H1 (cell line): Measurements from ENCODE around the gene COQ8A. TPM values are rescaled to one million over a fixed set of nuclear protein-coding genes. Genes with fewer than 3 reads are reported as not detected.

Experiments used
- CTCF ChIA-PET: fragments of 300-600 bp; sonication (Branson Sonifier 250); formaldehyde crosslinking; loops from one replicate; lab custom pipeline; 2021; ENCODE audit not compliant: partially characterized antibody; lab: Charles Lee
- POLR2A ChIA-PET: fragments of 300-600 bp; sonication (Branson Sonifier 250); formaldehyde crosslinking; loops from one replicate; lab custom pipeline; 2021; ENCODE audit warnings: inconsistent platforms; ENCODE audit not compliant: partially characterized antibody; lab: Charles Lee
- DNase-seq, 2 experiments: peaks; one replicate each; pipeline versions ENCODE4 v3.0.0 to v3.0.0-alpha.2; 2010 to 2022; ENCODE audit warnings: low spot score in 2 of 2, low read depth in 1 of 2, mixed read lengths in 1 of 2
- FAIRE-seq: peaks from 2 replicates; lab custom pipeline; 2011; peaks lifted over from hg19 to GRCh38; lab: Jason Lieb, UNC
- H2AFZ ChIP-seq: 2 replicates; pipeline ENCODE4 v1.8.1; 2012; ENCODE audit warnings: low read length, inconsistent platforms
- H2AK5ac ChIP-seq: 2 replicates; pipeline ENCODE4 v1.6.1; 2013; ENCODE audit warnings: low read depth, low read length
- H2BK120ac ChIP-seq: replicated peaks from 2 replicates; pipeline ENCODE3; 2013; ENCODE audit warnings: low read depth, low read length, inconsistent platforms
- H2BK12ac ChIP-seq: 2 replicates; pipeline ENCODE4 v1.6.1; 2013; ENCODE audit warnings: low read depth, low read length
- H2BK15ac ChIP-seq: 2 replicates; pipeline ENCODE4 v1.6.1; 2013; ENCODE audit warnings: low read length
- H2BK20ac ChIP-seq: 2 replicates; pipeline ENCODE4 v1.6.1; 2013; ENCODE audit warnings: low read length
- H2BK5ac ChIP-seq: 2 replicates; pipeline ENCODE4 v1.6.1; 2013; ENCODE audit warnings: low read depth, low read length
- H3K14ac ChIP-seq: 2 replicates; pipeline ENCODE4 v1.6.1; 2013; ENCODE audit warnings: inconsistent platforms; ENCODE audit not compliant: insufficient read length
- H3K18ac ChIP-seq: 2 replicates; pipeline ENCODE4 v1.6.1; 2013; ENCODE audit warnings: low read length; ENCODE audit errors: extremely low read depth
- H3K23ac ChIP-seq: 2 replicates; pipeline ENCODE4 v1.6.1; 2013; ENCODE audit warnings: inconsistent platforms; ENCODE audit not compliant: insufficient read length
- H3K23me2 ChIP-seq: 2 replicates; pipeline ENCODE4 v1.6.1; 2013; ENCODE audit warnings: low read depth, low read length
- H3K27ac ChIP-seq: 2 replicates; pipeline ENCODE4 v1.6.1; 2011; ENCODE audit warnings: low read depth, low read length, inconsistent platforms
- H3K27me3 ChIP-seq, 4 experiments: replicated peaks in 1 of 4; 1 replicate in 1 of 4; 2 replicates in 3 of 4; pipeline versions ENCODE4 v1.6.1 to v1.8.1; 2011 to 2013; ENCODE audit warnings: low read length in 3 of 4, mild to moderate bottlenecking in 3 of 4, inconsistent platforms in 2 of 4, mixed read lengths in 2 of 4, moderate library complexity in 1 of 4; ENCODE audit not compliant: control insufficient read depth in 3 of 4, insufficient read depth in 3 of 4; ENCODE audit errors: extremely low read depth in 1 of 4
- H3K36me3 ChIP-seq, 4 experiments: 2 replicates each; pipeline versions ENCODE4 v1.6.1 to v1.8.1; 2011 to 2013; ENCODE audit warnings: mild to moderate bottlenecking in 4 of 4, low read length in 3 of 4, moderate library complexity in 2 of 4, control low read depth in 1 of 4, inconsistent platforms in 1 of 4; ENCODE audit not compliant: insufficient read depth in 4 of 4, control insufficient read depth in 2 of 4
- H3K4ac ChIP-seq: replicated peaks from 2 replicates; pipeline ENCODE3; 2013; ENCODE audit warnings: low read length, low read depth, mixed read lengths, inconsistent platforms; ENCODE audit not compliant: insufficient read length
- H3K4me1 ChIP-seq, 4 experiments: replicated peaks in 1 of 4; 1 replicate in 1 of 4; 2 replicates in 3 of 4; pipeline versions ENCODE4 v1.6.1 to v1.8.1; 2011 to 2013; ENCODE audit warnings: low read length in 3 of 4, inconsistent platforms in 2 of 4, mixed read lengths in 1 of 4; ENCODE audit not compliant: insufficient read depth in 4 of 4, control insufficient read depth in 3 of 4
- H3K4me2 ChIP-seq, 2 experiments: 2 replicates each; pipeline versions ENCODE4 v1.6.1 to v1.8.1; 2011 to 2013; ENCODE audit warnings: low read depth in 2 of 2, low read length in 2 of 2, control low read depth in 1 of 2, inconsistent platforms in 1 of 2, mild to moderate bottlenecking in 1 of 2; ENCODE audit not compliant: insufficient read depth in 1 of 2
- H3K4me3 ChIP-seq, 4 experiments: fragments of 200-600, 300-600 bp in 1 of 4; sonication (generic), shearing (Covaris generic), sonication (Bioruptor Twin) in 1 of 4; 2 replicates each; pipeline versions ENCODE4 v1.5.1 to v1.8.1; 2011 to 2016; ENCODE audit warnings: low read length in 4 of 4, low read depth in 3 of 4, control low read depth in 2 of 4, inconsistent platforms in 2 of 4, mild to moderate bottlenecking in 2 of 4, mixed read lengths in 1 of 4, moderate library complexity in 1 of 4; ENCODE audit not compliant: insufficient read depth in 2 of 4; ENCODE audit errors: extremely low read depth in 1 of 4
- H3K56ac ChIP-seq: replicated peaks from 2 replicates; pipeline ENCODE3; 2013; ENCODE audit warnings: low read depth, mild to moderate bottlenecking, mixed read lengths, low read length, inconsistent platforms; ENCODE audit not compliant: insufficient read length
- H3K79me1 ChIP-seq: 2 replicates; pipeline ENCODE4 v1.6.1; 2013; ENCODE audit warnings: low read depth, low read length, control low read depth
- H3K79me2 ChIP-seq, 2 experiments: 2 replicates each; pipeline versions ENCODE4 v1.6.1 to v1.8.1; 2012 to 2013; ENCODE audit warnings: low read length in 2 of 2, mild to moderate bottlenecking in 2 of 2, inconsistent platforms in 1 of 2; ENCODE audit not compliant: insufficient read depth in 2 of 2, control insufficient read depth in 1 of 2
- H3K9ac ChIP-seq, 4 experiments: replicated peaks in 1 of 4; 1 replicate in 1 of 4; 2 replicates in 3 of 4; pipeline versions ENCODE4 v1.6.1 to v1.8.1; 2011 to 2013; ENCODE audit warnings: low read depth in 3 of 4, low read length in 3 of 4, control low read depth in 2 of 4, mild to moderate bottlenecking in 2 of 4, moderate library complexity in 2 of 4, inconsistent platforms in 1 of 4; ENCODE audit errors: extremely low read depth in 1 of 4
- H3K9me3 ChIP-seq, 2 experiments: 2 replicates each; pipeline versions ENCODE4 v1.6.1 to v1.8.1; 2012 to 2013; ENCODE audit warnings: mild to moderate bottlenecking in 2 of 2, moderate library complexity in 2 of 2, control low read depth in 1 of 2, inconsistent platforms in 1 of 2, low read depth in 1 of 2, low read length in 1 of 2, mixed read lengths in 1 of 2; ENCODE audit not compliant: insufficient read depth in 2 of 2
- H4K20me1 ChIP-seq, 2 experiments: replicated peaks in 1 of 2; 2 replicates each; pipeline versions ENCODE3 to v1.8.1; 2011 to 2013; ENCODE audit warnings: inconsistent platforms in 2 of 2, low read length in 2 of 2, mild to moderate bottlenecking in 1 of 2; ENCODE audit not compliant: insufficient read depth in 2 of 2, control insufficient read depth in 1 of 2
- H4K5ac ChIP-seq: 2 replicates; pipeline ENCODE4 v1.6.1; 2013; ENCODE audit warnings: low read length, low read depth, mixed read lengths, inconsistent platforms; ENCODE audit not compliant: insufficient read length
- H4K8ac ChIP-seq: 2 replicates; pipeline ENCODE4 v1.8.0; 2013; ENCODE audit warnings: mild to moderate bottlenecking, moderate library complexity, low read length, inconsistent platforms; ENCODE audit not compliant: insufficient read depth; ENCODE audit errors: extremely low read depth
- H4K91ac ChIP-seq: replicated peaks from 2 replicates; pipeline ENCODE3; 2013; ENCODE audit warnings: low read length, mixed read lengths, inconsistent platforms; ENCODE audit not compliant: insufficient read length
- EP300 ChIP-seq, 2 experiments: IDR thresholded peaks; 1 replicate in 1 of 2; 2 replicates in 1 of 2; pipeline ENCODE4 v1.6.1; 2011 to 2012; ENCODE audit warnings: low read depth in 2 of 2, low read length in 2 of 2, mild to moderate bottlenecking in 2 of 2, borderline replicate concordance in 1 of 2, inconsistent platforms in 1 of 2, moderate library complexity in 1 of 2
- WGBS, 2 experiments: shearing (Covaris generic) in 1 of 2; methylation state at CpG; one replicate each; pipeline versions ENCODE4 v1.1.6 to v1.1.7; 2013 to 2015; ENCODE audit warnings: low lambda C conversion rate in 2 of 2, mixed read lengths in 2 of 2, inconsistent platforms in 1 of 2, low coverage in 1 of 2, missing lambda C conversion rate in 1 of 2; ENCODE audit not compliant: insufficient replicate concordance in 2 of 2, insufficient coverage in 1 of 2, insufficient read length in 1 of 2; ENCODE audit errors: extremely low coverage in 1 of 2, missing lambda C conversion rate in 1 of 2; 5-methylcytosine and 5-hydroxymethylcytosine counted together
- polyA plus RNA-seq, 7 experiments: library from polyadenylated mRNA; depleted of rRNA in 3 of 7; stranded (reverse) in 5 of 7; unstranded in 2 of 7; fragments of >200 nt in 5 of 7; fragments of 200-250 nt in 2 of 7; gene quantifications; 1 replicate in 5 of 7; 2 replicates in 1 of 7; 4 replicates in 1 of 7; pipeline versions ENCODE4 v1.2.1 to v1.2.3, GENCODE V29; 2011 to 2013; ENCODE audit warnings: missing spikeins in 2 of 7, mixed read lengths in 2 of 7
- total RNA-seq: library from RNA; stranded (reverse); fragmentation: NEBNext Ultra II Directional; extraction: Animal tissue kit (Norgen Biotek cat#: 25700); gene quantifications from 2 replicates; pipeline ENCODE4 v1.2.1, GENCODE V29; 2021

COQ8A gene
- total and polyA plus RNA-seq, 2 of the 8 experiments (the other 6 are each of a cell fraction or from before 2014, with no cell fraction given), result 28.5 to 38.9 TPM

GRCh38 chr1:226995365-226996332, 55.6 kb downstream of the COQ8A start:
- H3K9me3 ChIP-seq, result no peaks in the 10 kb centered on the region
- peak overlapping the region; percentile 15; the same call in 1 of the 2 replicates for H3K18ac ChIP-seq
- H4K91ac ChIP-seq, result peak overlapping the region; percentile 14
- H2BK120ac ChIP-seq, result no peak overlapping the region
- H2AFZ ChIP-seq, result no peak overlapping the region
- H4K20me1 ChIP-seq, result no peaks in the 10 kb centered on the region
- H2BK15ac ChIP-seq, result no peak overlapping the region
- H3K36me3 ChIP-seq, result no peaks in the 10 kb centered on the region
- no peak for DNase-seq
- H3K79me1 ChIP-seq, result no peaks in the 10 kb centered on the region
- peak overlapping the region in 1 of 2 experiments; percentile 36; a peak in 2 of 4 replicates for H3K4me2 ChIP-seq
- no peak overlapping the region for H2AK5ac ChIP-seq
- no peak overlapping the region for H2BK20ac ChIP-seq
- no peak overlapping the region for H3K56ac ChIP-seq
- no peak overlapping the region for H3K23ac ChIP-seq
- H4K8ac ChIP-seq, result no peak overlapping the region
- CTCF ChIA-PET, result interaction anchor here (0.6 to 2.1 kb wide), 9 partner anchors 7 to 451 kb away, joined by 3 to 7 read pairs (median 4); no protein-coding TSS in a partner anchor
- no peak overlapping the region for H3K4ac ChIP-seq
- H2BK5ac ChIP-seq, result 0 out of 2 replicates have a peak overlapping the region, but pooled peaks have one; percentile 15
- H3K23me2 ChIP-seq, result peaks cover 2% of the 10 kb centered on the region; the same call in 1 of the 2 replicates
- H3K9ac ChIP-seq, result no peak overlapping the region; a peak in 1 of 7 replicates
- no peak overlapping the region for H3K14ac ChIP-seq
- no peak overlapping the region for H4K5ac ChIP-seq
- peaks cover 2 to 13% (median 8%) of the 10 kb centered on the region in 4 experiments for H3K4me1 ChIP-seq
- no peaks in the 10 kb centered on the region for H3K79me2 ChIP-seq
- no peak overlapping the region for H3K27ac ChIP-seq
- no peaks in the 10 kb centered on the region for H3K27me3 ChIP-seq
- WGBS, 2 experiments, result 71% methylated on average over 13 of the region's 13 CpGs; no CpG with 5 or more reads in 1 of the 2 experiments
- H3K4me3 ChIP-seq, result peak overlapping the region in 1 of 4 experiments; percentile 24; a peak in 1 of 8 replicates
- H2BK12ac ChIP-seq, result peak overlapping the region; percentile 45; the same call in 1 of the 2 replicates
- POLR2A ChIA-PET, result interaction anchor here (0.6 to 2.3 kb wide), 4 partner anchors 10 to 346 kb away, joined by 3 to 8 read pairs (median 4); no protein-coding TSS in a partner anchor
- FAIRE-seq, result peak; percentile 19
- TF ChIP-seq EP300 (IDR thresholded peaks at IDR 0.05; ENCODE audit: borderline replicate concordance in 1 of 2, low read depth in 2 of 2, low read length in 2 of 2), result no peak
